SK-N-MC (cell line): Measurements from ENCODE around the gene ITGB7.

Experiments used
- EZH2 ChIP-seq: fragments of 200-600 bp; sonication (generic); IDR thresholded peaks from one replicate; pipeline ENCODE4 v1.6.1; 2017; ENCODE audit warnings: antibody characterized with exemption
- FOXP2 ChIP-seq: optimal IDR thresholded peaks from 2 replicates; pipeline ENCODE3; 2011; ENCODE audit warnings: mild to moderate bottlenecking, moderate library complexity; ENCODE audit not compliant: insufficient read depth; ENCODE audit errors: extremely low read length, control extremely low read depth
- POLR2AphosphoS5 ChIP-seq: IDR thresholded peaks from 2 replicates; pipeline ENCODE4 v1.6.1; 2012; ENCODE audit warnings: mild to moderate bottlenecking, low read depth, low read length, borderline replicate concordance

- TF ChIP-seq POLR2AphosphoS5, result no peak
- no peak for TF ChIP-seq FOXP2
- TF ChIP-seq EZH2, result no peak
These were observed 12.4 kb upstream of the ITGB7 start for GRCh38 chr12:53219292-53219955.
